Caco-2 (cell line): ENCODE measurements around the gene TTBK2. TPM values are rescaled to one million over a fixed set of nuclear protein-coding genes. Genes with fewer than 3 reads are reported as not detected.
A peak's percentile ranks its signal among the peaks of the same experiment; 100 is the strongest.

Source experiments
- BruUV-seq: library from RNA; stranded (reverse); fragments of 400-500 nt; replicated peaks from 2 replicates; lab custom pipeline; 2021; lab: Mats Ljungman, UMichigan
- CTCF ChIA-PET: fragments of 300-600 bp; sonication (Branson Sonifier 250); formaldehyde crosslinking; loops from one replicate; lab custom pipeline; 2022; ENCODE audit warnings: antibody characterized with exemption; lab: Charles Lee
- POLR2A ChIA-PET: fragments of 300-600 bp; sonication (Branson Sonifier 250); formaldehyde crosslinking; loops from one replicate; lab custom pipeline; 2022; ENCODE audit warnings: antibody characterized with exemption; lab: Charles Lee
- DNase-seq, 2 experiments: peaks; one replicate each; pipeline versions ENCODE4 v3.0.0 to v3.0.0-alpha.2; 2020 to 2022
- H3K27me3 ChIP-seq: replicated peaks from 2 replicates; pipeline ENCODE4 v1.6.0; 2011; ENCODE audit warnings: low read length; ENCODE audit not compliant: control insufficient read depth, insufficient read depth
- H3K36me3 ChIP-seq: 2 replicates; pipeline ENCODE4 v1.5.1; 2011; ENCODE audit warnings: low read length; ENCODE audit not compliant: control insufficient read depth, insufficient read depth
- H3K4me1 ChIP-seq: fragments of 250-450 bp; sonication (Bioruptor Pico); 2 replicates; pipeline ENCODE4 v1.5.1; 2020; ENCODE audit warnings: mild to moderate bottlenecking
- H3K4me3 ChIP-seq: 2 replicates; pipeline ENCODE4 v1.5.1; 2011; ENCODE audit warnings: low read depth, mild to moderate bottlenecking, control low read depth, low read length
- H3K9me3 ChIP-seq: fragments of 250-450 bp; sonication (Bioruptor Pico); 2 replicates; pipeline ENCODE4 v1.5.1; 2020; ENCODE audit warnings: mild to moderate bottlenecking, moderate library complexity
- H3K27ac Mint-ChIP-seq: one replicate; pipeline ENCODE4 v1.8.0; 2022; ENCODE audit warnings: mixed read lengths; ENCODE audit not compliant: unreplicated experiment
- H3K27me3 Mint-ChIP-seq: one replicate; pipeline ENCODE4 v1.8.0; 2022; ENCODE audit warnings: mixed read lengths; ENCODE audit not compliant: insufficient read depth, unreplicated experiment
- H3K36me3 Mint-ChIP-seq: one replicate; pipeline ENCODE4 v1.8.0; 2022; ENCODE audit warnings: mild to moderate bottlenecking, mixed read lengths; ENCODE audit not compliant: insufficient read depth, unreplicated experiment
- H3K4me1 Mint-ChIP-seq: one replicate; pipeline ENCODE4 v1.8.0; 2022; ENCODE audit warnings: low read depth, mixed read lengths; ENCODE audit not compliant: unreplicated experiment
- H3K4me3 Mint-ChIP-seq: one replicate; pipeline ENCODE4 v1.8.0; 2022; ENCODE audit warnings: mild to moderate bottlenecking, moderate library complexity, mixed read lengths; ENCODE audit not compliant: unreplicated experiment
- H3K9me3 Mint-ChIP-seq: one replicate; pipeline ENCODE4 v1.8.0; 2022; ENCODE audit warnings: mixed read lengths; ENCODE audit not compliant: unreplicated experiment
- CTCF ChIP-seq, 2 experiments: fragments of 200-600 bp in 1 of 2; IDR thresholded peaks; 1 replicate in 1 of 2; 2 replicates in 1 of 2; pipeline versions ENCODE4 v1.5.1 to v1.8.0; 2011 to 2022; ENCODE audit warnings: antibody characterized with exemption in 1 of 2, control low read depth in 1 of 2, inconsistent platforms in 1 of 2, low read depth in 1 of 2, low read length in 1 of 2, mild to moderate bottlenecking in 1 of 2, moderate library complexity in 1 of 2; ENCODE audit not compliant: insufficient read depth in 1 of 2, severe bottlenecking in 1 of 2, unreplicated experiment in 1 of 2
- intact Hi-C: fragments of 100-400 bp; cut with micrococcal nuclease; formaldehyde crosslinking; loops from one replicate; pipeline ENCODE4 v1.10.0; 2022; ENCODE audit not compliant: unreplicated experiment
- total RNA-seq: library from RNA; stranded (reverse); gene quantifications from 2 replicates; pipeline ENCODE4 v1.2.3, GENCODE V29; 2022

Gene TTBK2
- total RNA-seq, 1 experiment from 2014 or later = 10.1 TPM

GRCh38 chr15:42919799-42920518 is 619 bp downstream of the TTBK2 start:
- peaks cover 9% of the 10 kb centered on the region for H3K4me1 Mint-ChIP-seq
- Histone ChIP-seq H3K27me3 (no peaks in the 10 kb centered on the region), H3K4me1 (no peaks in the 10 kb centered on the region; the same call in 1 of the 2 replicates), H3K4me3 (peak overlapping the region; percentile 83), H3K9me3 (no peaks in the 10 kb centered on the region), H3K36me3 (no peaks in the 10 kb centered on the region)
- intact Hi-C loops = loop anchor here (2.0 kb wide), 2 partner anchors 29 to 119 kb away; no protein-coding TSS in a partner anchor
- peak overlapping the region; percentile 56 for H3K27ac Mint-ChIP-seq
- peaks cover 8% of the 10 kb centered on the region for H3K36me3 Mint-ChIP-seq
- BruUV-seq = no TSS peak
- peak overlapping the region; percentile 92 for H3K4me3 Mint-ChIP-seq
- TF ChIP-seq CTCF (IDR thresholded peaks at IDR 0.05; ENCODE audit: insufficient read depth in 1 of 2, low read depth in 1 of 2, low read length in 1 of 2, severe bottlenecking in 1 of 2, unreplicated experiment in 1 of 2) = no peak
- peak; percentile 12 to 46 for DNase-seq
- H3K9me3 Mint-ChIP-seq = no peaks in the 10 kb centered on the region
- CTCF ChIA-PET = interaction anchor here (0.5 kb wide), 1 partner anchor 303 kb away, joined by 6 read pairs; no protein-coding TSS in a partner anchor
- POLR2A ChIA-PET = no interaction called here
- no peaks in the 10 kb centered on the region for H3K27me3 Mint-ChIP-seq

- H3K4me3 ChIP-seq = peak overlapping the region; percentile 83
- DNase-seq = no peak
- ChIA-PET POLR2A (no interaction called here), CTCF (no interaction called here)
- Mint-ChIP-seq H3K27me3 (no peaks in the 10 kb centered on the region), H3K4me1 (peaks cover 9% of the 10 kb centered on the region), H3K27ac (no peak overlapping the region), H3K9me3 (no peaks in the 10 kb centered on the region), H3K4me3 (peak overlapping the region; percentile 92), H3K36me3 (peaks cover 8% of the 10 kb centered on the region)
- no peaks in the 10 kb centered on the region; the same call in 1 of the 2 replicates for H3K4me1 ChIP-seq
- H3K27me3 ChIP-seq = no peaks in the 10 kb centered on the region
- intact Hi-C loops = no loop called here
- H3K36me3 ChIP-seq = no peaks in the 10 kb centered on the region
- H3K9me3 ChIP-seq = no peaks in the 10 kb centered on the region
- TSS peak; percentile 68 for BruUV-seq
- TF ChIP-seq CTCF (IDR thresholded peaks at IDR 0.05; ENCODE audit: insufficient read depth in 1 of 2, low read depth in 1 of 2, low read length in 1 of 2, severe bottlenecking in 1 of 2, unreplicated experiment in 1 of 2) = no peak
These were observed 1.3 kb downstream of the TTBK2 start for GRCh38 chr15:42919308-42919707.

GRCh38 chr15:42918047-42918446 is 2.5 kb downstream of the TTBK2 start:
- no peak for TF ChIP-seq CTCF (IDR thresholded peaks at IDR 0.05; ENCODE audit: insufficient read depth in 1 of 2, low read depth in 1 of 2, low read length in 1 of 2, severe bottlenecking in 1 of 2, unreplicated experiment in 1 of 2)
- no peak overlapping the region for H3K4me3 Mint-ChIP-seq
- no peaks in the 10 kb centered on the region for H3K36me3 ChIP-seq
- H3K9me3 Mint-ChIP-seq = no peaks in the 10 kb centered on the region
- no peaks in the 10 kb centered on the region for H3K9me3 ChIP-seq
- ChIA-PET POLR2A (no interaction called here), CTCF (no interaction called here)
- intact Hi-C loops = no loop called here
- no peak overlapping the region for H3K4me3 ChIP-seq
- no peaks in the 10 kb centered on the region; the same call in 1 of the 2 replicates for H3K4me1 ChIP-seq
- BruUV-seq = no TSS peak
- H3K36me3 Mint-ChIP-seq = peaks cover 8% of the 10 kb centered on the region
- no peak for DNase-seq
- H3K4me1 Mint-ChIP-seq = peaks cover 9% of the 10 kb centered on the region
- H3K27ac Mint-ChIP-seq = no peak overlapping the region
- no peaks in the 10 kb centered on the region for H3K27me3 Mint-ChIP-seq
- no peaks in the 10 kb centered on the region for H3K27me3 ChIP-seq
